Activated naive CD8-positive, alpha-beta T cell (primary cell): ENCODE data around the gene OPALIN.

Experiments
- H3K27ac Mint-ChIP-seq: one replicate; pipeline ENCODE4 v1.8.0; 2021; ENCODE audit warnings: mixed read lengths
- H3K27me3 Mint-ChIP-seq: one replicate; pipeline ENCODE4 v1.8.0; 2021; ENCODE audit warnings: mixed read lengths
- H3K36me3 Mint-ChIP-seq: one replicate; pipeline ENCODE4 v1.8.0; 2021; ENCODE audit warnings: mixed read lengths
- H3K4me1 Mint-ChIP-seq: one replicate; pipeline ENCODE4 v1.8.0; 2021; ENCODE audit warnings: low read depth, mixed read lengths
- H3K4me3 Mint-ChIP-seq: one replicate; pipeline ENCODE4 v1.8.0; 2021; ENCODE audit warnings: mild to moderate bottlenecking, mixed read lengths
- H3K9me3 Mint-ChIP-seq: one replicate; pipeline ENCODE4 v1.8.0; 2021; ENCODE audit warnings: low read depth, mixed read lengths

OPALIN gene

GRCh38 chr10:96358851-96359540 lies at the start of gene OPALIN:
Gene OPALIN (minus strand): TSS chr10:96359002. CDS start chr10:96358896, 106 bp downstream.
- no peaks in the 10 kb centered on the region for H3K4me1 Mint-ChIP-seq
- no peak within 1 kb of the TSS for H3K27ac Mint-ChIP-seq
- no peak within 1 kb of the TSS for H3K4me3 Mint-ChIP-seq
- no peaks in the 10 kb centered on the region for H3K36me3 Mint-ChIP-seq
- peaks cover 10% of the 10 kb centered on the region for H3K27me3 Mint-ChIP-seq
- no peaks in the 10 kb centered on the region for H3K9me3 Mint-ChIP-seq

DNA sequence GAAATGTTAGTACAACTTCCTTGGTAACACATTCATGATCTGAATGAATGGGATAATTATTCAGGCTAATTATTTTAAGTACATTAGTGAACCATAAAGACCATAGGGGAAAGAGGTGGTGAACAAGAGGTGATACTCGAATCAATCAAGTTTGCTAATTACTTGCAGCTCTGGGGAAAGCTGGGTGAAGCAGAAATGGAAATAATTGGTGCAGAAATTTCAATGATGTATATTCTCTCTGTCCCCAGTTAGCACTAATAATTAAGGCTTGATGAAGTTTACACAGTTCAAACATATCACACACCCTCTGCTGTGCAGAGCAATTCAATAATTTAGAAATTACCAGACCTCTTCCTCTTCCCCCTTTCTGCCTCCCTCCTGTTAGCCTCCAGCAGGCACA lies 49.4 kb upstream of the OPALIN start:
- Mint-ChIP-seq H3K4me3 (no peak overlapping the region), H3K27ac (no peak overlapping the region), H3K27me3 (peaks cover 22% of the 10 kb centered on the region), H3K36me3 (no peaks in the 10 kb centered on the region), H3K4me1 (no peaks in the 10 kb centered on the region), H3K9me3 (no peaks in the 10 kb centered on the region)

- Mint-ChIP-seq H3K4me3 (no peak overlapping the region), H3K27ac (no peak overlapping the region), H3K27me3 (peaks cover 22% of the 10 kb centered on the region), H3K4me1 (no peaks in the 10 kb centered on the region), H3K9me3 (no peaks in the 10 kb centered on the region), H3K36me3 (no peaks in the 10 kb centered on the region)
Measured at GRCh38 chr10:96407560-96408069, 48.8 kb upstream of the OPALIN start.

DNA sequence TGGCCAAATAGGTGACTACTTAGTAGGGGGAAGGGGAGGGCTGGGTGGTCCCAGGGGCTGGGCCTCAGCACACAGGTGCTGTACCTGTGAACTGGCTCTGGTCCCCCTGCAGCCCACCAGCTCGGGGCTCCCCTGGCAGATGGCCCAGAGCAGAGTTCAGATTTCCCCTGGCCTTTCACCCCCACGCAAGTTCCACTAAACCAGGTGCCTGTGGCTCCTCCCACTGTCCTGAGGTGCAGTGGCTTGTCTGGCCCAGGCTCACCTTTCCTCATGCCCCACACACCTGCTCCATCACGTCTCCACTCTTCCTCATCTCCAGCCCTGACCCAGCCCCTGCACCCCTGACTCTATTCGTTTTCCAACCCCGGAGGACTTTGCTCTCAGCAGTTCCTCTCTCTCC lies 47.3 kb upstream of the OPALIN start:
- no peak overlapping the region for H3K27ac Mint-ChIP-seq
- H3K4me3 Mint-ChIP-seq = no peak overlapping the region
- no peaks in the 10 kb centered on the region for H3K4me1 Mint-ChIP-seq
- H3K36me3 Mint-ChIP-seq = no peaks in the 10 kb centered on the region
- H3K27me3 Mint-ChIP-seq = peaks cover 21% of the 10 kb centered on the region
- no peaks in the 10 kb centered on the region for H3K9me3 Mint-ChIP-seq

DNA sequence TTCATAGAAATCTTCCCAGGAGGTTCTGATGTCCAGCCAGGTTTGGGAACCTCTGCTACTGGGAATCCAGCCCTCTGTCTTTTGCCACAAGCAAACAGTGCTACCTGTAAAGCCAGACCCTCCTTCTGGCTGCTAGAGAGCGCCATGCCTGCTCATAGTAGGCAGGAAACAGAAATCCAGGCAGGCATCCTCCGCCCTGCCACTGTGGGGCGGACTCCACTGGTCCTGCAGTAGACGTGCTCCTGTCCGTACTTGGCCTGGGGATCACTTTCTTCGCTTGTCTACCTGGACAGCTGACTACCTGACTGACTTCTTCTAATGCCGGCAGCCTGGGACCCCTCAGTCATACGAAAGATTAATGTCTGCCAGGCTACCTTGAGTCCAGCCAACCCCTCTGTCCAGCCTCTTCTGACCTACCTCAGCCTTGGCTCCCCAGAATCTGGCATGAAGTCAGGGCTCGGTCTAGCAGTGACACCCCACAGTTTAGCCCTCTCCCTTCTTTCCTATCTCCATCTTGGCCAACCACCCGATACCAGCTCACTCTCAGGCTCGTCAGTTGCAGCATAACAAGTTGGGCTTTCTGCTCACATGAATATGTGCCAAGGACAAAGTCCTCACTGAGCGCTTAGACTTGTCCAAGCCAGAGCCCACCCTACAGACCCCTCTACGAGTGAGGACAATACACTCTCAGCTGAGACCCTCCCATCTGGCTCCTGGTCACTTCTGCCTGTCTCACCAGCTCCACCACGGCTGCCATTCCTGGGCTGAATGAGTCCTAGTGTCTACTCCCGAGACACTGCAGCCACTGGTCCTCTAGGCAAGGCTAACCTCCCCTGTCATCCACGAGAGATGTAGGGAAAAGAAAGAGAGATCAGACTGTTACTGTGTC lies 43.9 kb upstream of the OPALIN start:
- Mint-ChIP-seq H3K27me3 (peaks cover 18% of the 10 kb centered on the region), H3K27ac (no peak overlapping the region), H3K4me3 (no peak overlapping the region), H3K9me3 (no peaks in the 10 kb centered on the region), H3K4me1 (no peaks in the 10 kb centered on the region), H3K36me3 (no peaks in the 10 kb centered on the region)

DNA sequence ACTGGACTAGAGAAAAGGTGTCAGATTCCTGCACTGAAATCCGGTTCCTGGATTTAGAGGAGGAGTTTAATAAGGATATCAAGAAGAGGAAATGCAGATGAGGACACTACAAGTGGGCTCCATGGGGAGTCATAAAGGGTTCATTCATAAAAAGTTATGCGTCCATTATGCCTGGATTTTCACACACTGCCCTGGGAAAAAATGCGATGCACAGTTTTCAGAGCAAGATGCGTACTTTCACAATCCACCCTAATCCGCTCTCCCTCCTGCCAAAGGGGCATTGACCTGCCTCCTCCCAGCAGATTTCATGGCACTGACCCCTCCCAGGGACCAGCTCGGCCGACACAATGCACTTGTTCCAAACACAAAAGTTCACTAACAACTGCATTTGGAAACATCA lies 42.2 kb upstream of the OPALIN start:
- Mint-ChIP-seq H3K27me3 (peaks cover 13% of the 10 kb centered on the region), H3K9me3 (no peaks in the 10 kb centered on the region), H3K4me1 (peaks cover 1% of the 10 kb centered on the region), H3K27ac (no peak overlapping the region), H3K36me3 (no peaks in the 10 kb centered on the region), H3K4me3 (no peak overlapping the region)

DNA sequence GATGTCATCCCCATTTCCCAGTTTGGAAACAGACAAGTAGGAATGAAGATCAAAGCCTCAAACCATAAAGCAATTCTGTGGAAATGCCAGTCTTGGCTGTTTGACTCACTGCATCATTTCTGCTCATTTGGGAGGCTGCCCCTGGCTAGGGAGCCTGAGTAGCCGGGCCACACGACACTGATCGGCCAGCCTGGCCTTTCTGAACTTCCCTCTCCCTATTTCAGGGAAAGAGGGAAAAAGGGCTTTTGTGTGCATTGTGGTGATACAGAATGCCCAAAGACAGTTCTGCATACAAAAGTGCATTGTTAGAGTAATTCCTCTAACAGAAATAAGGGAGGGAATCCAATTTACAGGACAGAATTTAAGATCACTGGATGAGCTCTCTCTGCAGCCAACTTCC lies 41.7 kb upstream of the OPALIN start:
- Mint-ChIP-seq H3K4me3 (no peak overlapping the region), H3K27me3 (peaks cover 11% of the 10 kb centered on the region), H3K27ac (no peak overlapping the region), H3K36me3 (no peaks in the 10 kb centered on the region), H3K9me3 (no peaks in the 10 kb centered on the region), H3K4me1 (peaks cover 5% of the 10 kb centered on the region)

DNA sequence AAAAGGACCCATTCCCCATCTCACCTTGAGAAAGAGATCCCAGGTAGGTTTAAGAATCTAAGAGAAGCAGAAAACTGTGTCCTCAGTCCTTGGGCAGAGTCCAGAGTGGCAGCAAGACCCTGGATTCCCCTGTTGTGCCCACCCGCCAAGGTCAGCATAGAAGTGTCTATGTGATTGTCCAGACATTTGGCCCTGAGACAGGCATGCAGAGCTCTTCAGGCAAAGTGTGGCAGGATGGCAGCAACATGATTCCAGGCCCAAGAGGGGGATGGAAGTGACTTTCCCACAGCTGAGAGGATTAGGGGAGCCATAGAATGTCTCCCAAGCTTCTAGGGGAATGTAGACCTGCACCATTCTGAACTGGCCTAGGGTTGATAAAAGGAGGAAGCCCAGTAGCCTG lies 39.1 kb upstream of the OPALIN start:
- H3K36me3 Mint-ChIP-seq = no peaks in the 10 kb centered on the region
- H3K4me3 Mint-ChIP-seq = no peak overlapping the region
- H3K4me1 Mint-ChIP-seq = peaks cover 5% of the 10 kb centered on the region
- peaks cover 11% of the 10 kb centered on the region for H3K27me3 Mint-ChIP-seq
- H3K9me3 Mint-ChIP-seq = no peaks in the 10 kb centered on the region
- H3K27ac Mint-ChIP-seq = no peak overlapping the region

DNA sequence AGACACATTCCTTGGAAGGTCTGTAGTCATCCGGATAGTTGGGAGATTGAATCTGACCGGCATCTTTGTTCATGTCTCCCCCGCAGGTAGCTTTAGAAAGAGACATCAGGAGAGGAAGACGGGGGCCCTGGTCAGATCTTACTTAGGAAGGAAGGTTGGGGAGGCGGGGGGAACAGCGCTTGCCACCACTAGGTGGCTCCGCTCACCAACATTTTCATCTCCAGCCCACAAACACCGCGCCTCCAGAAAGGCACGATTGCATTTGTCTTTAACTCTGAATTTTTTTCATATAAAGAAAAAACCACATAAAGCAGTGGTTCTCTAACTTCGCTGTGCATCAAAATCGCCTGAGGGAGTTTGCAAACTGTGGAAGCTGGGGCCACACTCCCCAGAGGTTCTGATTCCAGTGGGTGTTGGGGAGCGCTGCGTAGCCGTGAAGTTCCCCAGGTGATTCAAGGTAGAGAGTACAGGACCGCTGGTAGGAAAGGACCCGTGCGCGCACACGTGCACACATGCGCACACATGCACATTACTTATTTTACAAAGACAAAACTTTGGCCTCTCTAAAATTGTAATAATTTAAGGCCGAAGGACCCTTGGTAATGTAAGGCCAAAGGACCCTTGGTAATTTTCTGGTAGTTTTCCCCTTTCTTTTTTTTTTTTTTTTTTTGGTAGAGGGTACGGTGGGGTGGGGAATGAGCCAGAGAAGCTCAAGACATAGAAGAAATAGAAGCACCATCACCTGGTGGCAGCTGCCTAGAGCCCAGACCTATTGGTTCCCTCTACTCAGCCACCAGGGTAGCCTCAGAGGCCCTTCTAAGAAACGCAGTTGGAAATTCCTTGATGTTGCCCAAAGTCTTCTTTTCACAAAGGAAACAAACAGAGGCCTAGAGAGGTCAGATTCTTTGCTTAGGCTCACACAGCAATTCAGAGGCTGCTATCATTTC lies 37.4 kb upstream of the OPALIN start:
- Mint-ChIP-seq H3K36me3 (no peaks in the 10 kb centered on the region), H3K27me3 (peaks cover 7% of the 10 kb centered on the region), H3K4me3 (peak overlapping the region; percentile 33), H3K27ac (no peak overlapping the region), H3K9me3 (no peaks in the 10 kb centered on the region), H3K4me1 (peaks cover 5% of the 10 kb centered on the region)

GRCh38 chr10:96390460-96390864 lies 31.7 kb upstream of the OPALIN start:
- H3K27ac Mint-ChIP-seq = no peak overlapping the region
- H3K36me3 Mint-ChIP-seq = no peaks in the 10 kb centered on the region
- no peak overlapping the region for H3K4me3 Mint-ChIP-seq
- H3K9me3 Mint-ChIP-seq = no peaks in the 10 kb centered on the region
- H3K4me1 Mint-ChIP-seq = no peaks in the 10 kb centered on the region
- no peaks in the 10 kb centered on the region for H3K27me3 Mint-ChIP-seq

DNA sequence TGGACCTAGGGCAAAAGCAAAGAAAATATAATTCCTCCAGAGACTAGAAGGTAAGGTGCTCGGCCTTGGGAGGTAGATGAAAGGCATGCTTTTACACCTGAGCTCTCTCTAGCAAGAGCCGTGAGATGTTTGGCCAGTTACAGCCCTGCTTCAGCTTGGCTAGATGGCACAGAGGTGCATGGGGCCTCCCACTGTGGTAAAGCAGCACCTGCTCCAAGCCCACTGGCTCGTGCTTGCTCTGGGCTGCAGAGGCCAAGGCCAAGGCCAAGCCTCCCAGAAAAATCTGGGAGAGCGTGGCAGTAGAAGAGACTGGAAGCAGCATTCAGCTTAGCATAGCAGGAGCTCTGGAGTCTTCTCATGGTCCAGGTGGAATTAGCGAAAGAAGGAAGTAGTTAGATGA lies 31.0 kb upstream of the OPALIN start:
- Mint-ChIP-seq H3K36me3 (no peaks in the 10 kb centered on the region), H3K27me3 (no peaks in the 10 kb centered on the region), H3K27ac (no peak overlapping the region), H3K9me3 (no peaks in the 10 kb centered on the region), H3K4me1 (no peaks in the 10 kb centered on the region), H3K4me3 (no peak overlapping the region)

DNA sequence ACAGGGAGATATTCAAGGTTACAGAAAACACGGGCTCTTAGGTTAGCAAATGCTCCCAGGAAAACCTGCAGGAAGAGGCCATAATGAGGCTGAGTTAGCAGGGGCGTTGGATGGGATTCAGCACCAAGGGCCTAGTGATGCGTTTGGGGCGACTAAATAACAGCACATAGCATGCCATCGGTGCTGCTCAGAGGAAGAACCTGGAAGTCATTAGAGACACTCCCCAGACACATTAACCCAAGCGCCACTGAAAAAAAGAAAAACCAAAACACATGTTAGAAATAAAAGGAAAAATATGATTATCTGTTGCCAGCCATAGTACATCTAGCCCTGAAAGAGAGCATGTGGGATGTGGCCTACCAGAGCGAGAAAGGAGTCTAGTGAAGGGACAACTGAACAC lies 28.8 kb upstream of the OPALIN start:
- Mint-ChIP-seq H3K9me3 (no peaks in the 10 kb centered on the region), H3K36me3 (no peaks in the 10 kb centered on the region), H3K27ac (no peak overlapping the region), H3K27me3 (peaks cover 2% of the 10 kb centered on the region), H3K4me1 (no peaks in the 10 kb centered on the region), H3K4me3 (no peak overlapping the region)

DNA sequence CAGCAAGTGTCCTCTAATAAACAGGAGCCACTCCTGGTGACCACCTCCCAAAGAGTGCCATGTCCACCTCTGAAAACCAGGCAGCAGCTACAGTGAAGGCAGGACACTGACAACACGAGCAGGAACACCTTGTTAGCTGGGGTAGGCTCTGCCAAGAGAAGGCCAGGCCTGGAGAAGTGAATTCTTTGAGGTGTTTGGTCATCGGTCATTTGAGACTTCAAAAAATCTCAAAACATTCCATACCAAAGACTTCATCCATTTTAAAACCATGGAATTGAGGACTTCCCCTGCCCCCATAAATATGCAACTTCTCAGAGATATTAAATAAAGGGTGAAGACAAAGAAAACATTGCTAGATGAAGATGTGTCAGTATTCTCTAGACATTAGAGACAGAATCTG lies 28.4 kb upstream of the OPALIN start:
- H3K36me3 Mint-ChIP-seq = no peaks in the 10 kb centered on the region
- no peak overlapping the region for H3K27ac Mint-ChIP-seq
- no peak overlapping the region for H3K4me3 Mint-ChIP-seq
- H3K27me3 Mint-ChIP-seq = peaks cover 2% of the 10 kb centered on the region
- H3K9me3 Mint-ChIP-seq = no peaks in the 10 kb centered on the region
- H3K4me1 Mint-ChIP-seq = no peaks in the 10 kb centered on the region

GRCh38 chr10:96384506-96384905 lies 25.7 kb upstream of the OPALIN start:
- Mint-ChIP-seq H3K4me3 (no peak overlapping the region), H3K27me3 (peaks cover 2% of the 10 kb centered on the region), H3K9me3 (no peaks in the 10 kb centered on the region), H3K36me3 (no peaks in the 10 kb centered on the region), H3K4me1 (no peaks in the 10 kb centered on the region), H3K27ac (no peak overlapping the region)
